ENCODE results near the gene SPATA2L. TPM values are rescaled to one million over a fixed set of nuclear protein-coding genes. Genes with fewer than 3 reads are reported as not detected.

Gene SPATA2L
- polyA plus RNA-seq, 1 of the 3 experiments (the other 2 are of a cell fraction): 8.6 TPM

GRCh38 chr16:89746043-89746442 is 44.5 kb upstream of the SPATA2L start (continued):
- TF ChIP-seq REST (IDR thresholded peaks at IDR 0.05; ENCODE audit: low read depth, low read length) (no peak), ELF1 (IDR thresholded peaks at IDR 0.05) (no peak), PBX3 (IDR thresholded peaks at IDR 0.05) (no peak), YY1 (IDR thresholded peaks at IDR 0.05; ENCODE audit: low read depth) (no peak), FOXM1 (IDR thresholded peaks at IDR 0.05; ENCODE audit: low read depth) (no peak), GABPA (IDR thresholded peaks at IDR 0.05; ENCODE audit: low read depth) (no peak), USF1 (IDR thresholded peaks at IDR 0.05; ENCODE audit: borderline replicate concordance, low read depth) (no peak), MAX (IDR thresholded peaks at IDR 0.05; ENCODE audit: low read depth) (no peak), RCOR1 (IDR thresholded peaks at IDR 0.05; ENCODE audit: low read length) (no peak), RXRA (IDR thresholded peaks at IDR 0.05; ENCODE audit: borderline replicate concordance, low read depth) (no peak), SIN3A (IDR thresholded peaks at IDR 0.05; ENCODE audit: borderline replicate concordance, low read depth, low read length) (no peak), TEAD4 (IDR thresholded peaks at IDR 0.05; ENCODE audit: borderline replicate concordance, insufficient read depth) (no peak)

- Histone ChIP-seq H2AFZ (ENCODE audit: low read depth) (no peak overlapping the region), H3K4me3 (ENCODE audit: low read depth in 2 of 2, low read length in 1 of 2) (no peak overlapping the region), H3K4me1 (ENCODE audit: control insufficient read depth in 1 of 2, insufficient read depth in 2 of 2, low read depth in 1 of 2, low read length in 1 of 2) (no peaks in the 10 kb centered on the region; a peak in 1 of 4 replicates), H3K79me2 (ENCODE audit: insufficient read depth) (no peaks in the 10 kb centered on the region), H3K9ac (no peak overlapping the region), H4K20me1 (ENCODE audit: insufficient read depth) (no peaks in the 10 kb centered on the region), H3K9me2 (no peaks in the 10 kb centered on the region), H3K9me3 (no peaks in the 10 kb centered on the region), H3K4me2 (no peak overlapping the region), H3K27me3 (ENCODE audit: insufficient read depth) (no peaks in the 10 kb centered on the region), H3F3A (replicated peaks; ENCODE audit: insufficient read depth) (peaks cover 9% of the 10 kb centered on the region), H3K27ac (ENCODE audit: low read depth in 2 of 2, low read length in 1 of 2) (no peak overlapping the region), H3K36me3 (replicated peaks in 1 of 2; ENCODE audit: control insufficient read depth in 1 of 2, insufficient read depth in 2 of 2, low read length in 1 of 2) (peaks cover 5 to 25% of the 10 kb centered on the region in 2 experiments)
- ChIA-PET CTCF (interaction anchor here (1.2 kb wide), 2 partner anchors 49 to 116 kb away, joined by 3 to 6 read pairs; no protein-coding TSS in a partner anchor), POLR2A (no interaction called here)
- WGBS (ENCODE audit: low lambda C conversion rate): 97% methylated on average over 14 of the region's 16 CpGs
- TF ChIP-seq RAD21 (IDR thresholded peaks at IDR 0.05; ENCODE audit: low read length) (no peak), MEF2A (IDR thresholded peaks at IDR 0.05; ENCODE audit: borderline replicate concordance, low read depth) (no peak), YY1 (IDR thresholded peaks at IDR 0.05; ENCODE audit: low read depth) (no peak), EP300 (IDR thresholded peaks at IDR 0.05; ENCODE audit: borderline replicate concordance in 1 of 2, low read depth in 1 of 2, low read length in 1 of 2) (no peak), POLR2AphosphoS5 (IDR thresholded peaks at IDR 0.05; ENCODE audit: low read depth, low read length) (no peak), MAX (IDR thresholded peaks at IDR 0.05; ENCODE audit: low read depth) (no peak), CTCF (IDR thresholded peaks at IDR 0.05) (no peak)
- DNase-seq: no peak
These were observed 43.3 kb upstream of the SPATA2L start for GRCh38 chr16:89744813-89745212.

Measured in SK-N-SH (cell line).